SK-N-MC (cell line): Measurements from ENCODE around the gene ZCRB1.

Experiments
- EZH2 ChIP-seq: fragments of 200-600 bp; sonication (generic); IDR thresholded peaks from one replicate; pipeline ENCODE4 v1.6.1; 2017; ENCODE audit warnings: antibody characterized with exemption
- POLR2AphosphoS5 ChIP-seq: IDR thresholded peaks from 2 replicates; pipeline ENCODE4 v1.6.1; 2012; ENCODE audit warnings: mild to moderate bottlenecking, low read depth, low read length, borderline replicate concordance

- TF ChIP-seq EZH2 (no peak), POLR2AphosphoS5 (no peak)
These were observed 605 bp downstream of the ZCRB1 start for GRCh38 chr12:42325326-42325652.
